HepG2 (cell line): Measurements from ENCODE around the gene EIF3L. TPM values are rescaled to one million over a fixed set of nuclear protein-coding genes. Genes with fewer than 3 reads are reported as not detected.

Experiments
- ATF1 ChIP-seq: IDR thresholded peaks from 2 replicates; pipeline ENCODE4 v1.6.1; 2016; ENCODE audit warnings: mild to moderate bottlenecking, control low read depth
- ELF4 ChIP-seq: sonication (generic); formaldehyde crosslinking; IDR thresholded peaks from 2 replicates; pipeline ENCODE4 v1.5.0; 2020; ENCODE audit warnings: missing genetic modification reagents, mild to moderate bottlenecking, moderate library complexity, borderline replicate concordance
- FOXC1 ChIP-seq: sonication (generic); formaldehyde crosslinking; IDR thresholded peaks from 2 replicates; pipeline ENCODE4 v1.8.0; 2022; ENCODE audit warnings: mild to moderate bottlenecking, missing genetic modification reagents, borderline replicate concordance
- HDAC1 ChIP-seq: sonication (generic); formaldehyde crosslinking; IDR thresholded peaks from 2 replicates; pipeline ENCODE4 v1.5.1; 2020; ENCODE audit warnings: mild to moderate bottlenecking, missing genetic modification reagents
- HOXA3 ChIP-seq: sonication (generic); formaldehyde crosslinking; IDR thresholded peaks from 2 replicates; pipeline ENCODE4 v1.5.0; 2020; ENCODE audit warnings: missing genetic modification reagents
- KAT8 ChIP-seq: IDR thresholded peaks from 2 replicates; pipeline ENCODE4 v1.6.1; 2016; ENCODE audit warnings: missing genetic modification reagents, missing compliant biosample characterization
- MAF1 ChIP-seq: sonication (generic); formaldehyde crosslinking; IDR thresholded peaks from 2 replicates; pipeline ENCODE4 v1.5.0; 2020; ENCODE audit warnings: missing genetic modification reagents, borderline replicate concordance
- MEIS2 ChIP-seq: sonication (generic); formaldehyde crosslinking; IDR thresholded peaks from 2 replicates; pipeline ENCODE4 v1.9.0; 2021; ENCODE audit warnings: mild to moderate bottlenecking, missing genetic modification reagents
- MZF1 ChIP-seq: sonication (generic); formaldehyde crosslinking; IDR thresholded peaks from 2 replicates; pipeline ENCODE4 v1.8.1; 2023; ENCODE audit warnings: mild to moderate bottlenecking, missing genetic modification reagents, borderline replicate concordance
- PRPF4 ChIP-seq: fragments of 200-400 bp; formaldehyde crosslinking; IDR thresholded peaks from 2 replicates; pipeline ENCODE4 v1.6.1; 2016; ENCODE audit warnings: low read length, low read depth; ENCODE audit not compliant: poor library complexity, severe bottlenecking
- SALL2 ChIP-seq: sonication (generic); formaldehyde crosslinking; IDR thresholded peaks from 2 replicates; pipeline ENCODE4 v1.8.1; 2023; ENCODE audit warnings: mild to moderate bottlenecking, missing genetic modification reagents, inconsistent platforms
- SCMH1 ChIP-seq: sonication (generic); formaldehyde crosslinking; IDR thresholded peaks from 2 replicates; pipeline ENCODE4 v1.9.0; 2021; ENCODE audit warnings: missing genetic modification reagents, mild to moderate bottlenecking, borderline replicate concordance
- SMAD9 ChIP-seq: sonication (generic); formaldehyde crosslinking; IDR thresholded peaks from 2 replicates; pipeline ENCODE4 v1.5.1; 2020; ENCODE audit warnings: mild to moderate bottlenecking, missing genetic modification reagents
- YEATS4 ChIP-seq: sonication (generic); formaldehyde crosslinking; IDR thresholded peaks from 2 replicates; pipeline ENCODE4 v1.4.0; 2020; ENCODE audit warnings: missing genetic modification reagents, borderline replicate concordance
- ZBTB7B ChIP-seq: sonication (generic); formaldehyde crosslinking; IDR thresholded peaks from 2 replicates; pipeline ENCODE4 v1.4.0; 2020; ENCODE audit warnings: missing genetic modification reagents
- ZBTB8A ChIP-seq: sonication (generic); formaldehyde crosslinking; IDR thresholded peaks from 2 replicates; pipeline ENCODE4 v1.4.0; 2020; ENCODE audit warnings: mild to moderate bottlenecking, low read depth, missing genetic modification reagents, borderline replicate concordance
- ZFP62 ChIP-seq: sonication (generic); formaldehyde crosslinking; IDR thresholded peaks from 2 replicates; pipeline ENCODE4 v1.4.0; 2020; ENCODE audit warnings: missing genetic modification reagents
- ZNF207 ChIP-seq: fragments of 450-650 bp; IDR thresholded peaks from 2 replicates; pipeline ENCODE4 v1.6.1; 2016; ENCODE audit warnings: antibody characterized with exemption, borderline replicate concordance
- ZNF430 ChIP-seq: sonication (generic); formaldehyde crosslinking; IDR thresholded peaks from 2 replicates; pipeline ENCODE4 v1.9.0; 2021; ENCODE audit warnings: mild to moderate bottlenecking, missing genetic modification reagents
- ZNF567 ChIP-seq: sonication (generic); formaldehyde crosslinking; IDR thresholded peaks from 2 replicates; pipeline ENCODE4 v1.8.1; 2023; ENCODE audit warnings: mild to moderate bottlenecking, missing genetic modification reagents, borderline replicate concordance
- ZNF792 ChIP-seq: IDR thresholded peaks from 2 replicates; pipeline ENCODE4 v1.6.1; 2016
- ZNF878 ChIP-seq: sonication (generic); formaldehyde crosslinking; IDR thresholded peaks from 2 replicates; pipeline ENCODE4 v1.8.1; 2023; ENCODE audit warnings: mild to moderate bottlenecking, missing genetic modification reagents, moderate library complexity
- ZNF883 ChIP-seq: sonication (generic); formaldehyde crosslinking; IDR thresholded peaks from 2 replicates; pipeline ENCODE4 v1.5.1; 2020; ENCODE audit warnings: mild to moderate bottlenecking, missing genetic modification reagents; ENCODE audit errors: not compliant biosample characterization
- ZSCAN9 ChIP-seq: IDR thresholded peaks from 2 replicates; pipeline ENCODE4 v1.6.1; 2016; ENCODE audit warnings: borderline replicate concordance
- polyA plus RNA-seq, 8 experiments: library from polyadenylated mRNA; depleted of rRNA in 3 of 8; stranded (reverse) in 7 of 8; unstranded in 1 of 8; fragments of >200 nt; fragmentation: Illumina TruSeq in 4 of 8; extraction: Trizol in 4 of 8; gene quantifications; 2 replicates each; pipeline versions ENCODE4 v1.2.1 to v1.2.3, GENCODE V29; 2011 to 2016; ENCODE audit warnings: low read depth in 4 of 8, missing spikeins in 1 of 8, mixed read lengths in 1 of 8; ENCODE audit not compliant: insufficient read depth in 1 of 8
- total RNA-seq, 5 experiments: library from RNA; depleted of rRNA; stranded (reverse); fragments of >200 nt; fragmentation: Illumina TruSeq; extraction: Trizol; gene quantifications; 2 replicates each; pipeline ENCODE4 v1.2.3, GENCODE V29; 2016; ENCODE audit warnings: low read depth in 1 of 5
- TF ChIP-seq, protein P1 (sequence below): sonication (generic); formaldehyde crosslinking; IDR thresholded peaks from 2 replicates; pipeline ENCODE4 v1.4.0; 2020; ENCODE audit warnings: missing genetic modification reagents
- TF ChIP-seq, protein P2 (sequence below): sonication (generic); formaldehyde crosslinking; conservative IDR thresholded peaks from 2 replicates; pipeline ENCODE4 v1.8.0; 2022; ENCODE audit warnings: low read depth, missing genetic modification reagents
- TF ChIP-seq, protein P3 (sequence below): sonication (generic); formaldehyde crosslinking; IDR thresholded peaks from 2 replicates; pipeline ENCODE4 v1.4.0; 2020; ENCODE audit warnings: mild to moderate bottlenecking, missing genetic modification reagents, borderline replicate concordance

Gene EIF3L
- total and polyA plus RNA-seq, 2 of the 13 experiments (the other 11 are each of a cell fraction or from before 2014, with no cell fraction given): 514 to 793 TPM

DNA sequence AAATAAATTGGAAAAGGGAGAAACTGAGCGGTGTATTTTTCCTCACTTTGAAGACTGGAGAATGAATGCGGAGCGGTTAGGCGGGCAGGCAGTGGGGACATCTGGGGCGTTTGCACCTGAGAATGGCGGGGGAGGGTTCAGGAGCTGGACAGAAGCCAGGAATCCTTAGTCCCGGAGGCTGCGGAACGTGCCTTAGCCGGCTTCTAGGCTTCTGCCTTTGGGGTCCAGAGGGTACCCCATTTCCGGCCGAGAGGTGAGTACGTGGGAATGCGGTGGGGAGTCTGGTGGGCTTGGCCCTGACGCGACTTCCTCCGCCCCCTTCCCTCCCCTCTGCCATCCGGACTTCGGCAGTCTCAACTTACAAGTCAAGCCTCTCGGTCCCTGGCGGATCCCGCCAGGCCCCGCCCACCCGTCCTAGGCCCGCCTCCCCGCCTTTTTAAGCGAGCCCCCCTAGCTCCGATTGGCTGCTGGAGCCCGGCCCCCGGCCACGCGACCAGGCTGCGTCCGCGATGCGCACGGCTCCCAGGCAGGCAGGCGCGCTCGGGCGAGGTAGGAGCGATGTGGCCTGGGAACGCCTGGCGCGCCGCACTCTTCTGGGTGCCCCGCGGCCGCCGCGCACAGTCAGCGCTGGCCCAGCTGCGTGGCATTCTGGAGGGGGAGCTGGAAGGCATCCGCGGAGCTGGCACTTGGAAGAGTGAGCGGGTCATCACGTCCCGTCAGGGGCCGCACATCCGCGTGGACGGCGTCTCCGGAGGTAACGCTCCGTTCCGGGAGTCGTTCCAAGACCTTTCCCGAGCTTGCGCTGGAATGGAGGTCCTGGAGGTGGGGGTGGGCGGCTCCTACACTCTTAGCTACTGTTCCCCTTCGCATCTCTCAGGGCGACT is 41.6 kb upstream of the EIF3L start, which contains the start of gene GCAT (continued):
- peak; percentile 66; the same call in 1 of the 2 replicates for TF ChIP-seq ATF1
- TF ChIP-seq, protein P1, sequence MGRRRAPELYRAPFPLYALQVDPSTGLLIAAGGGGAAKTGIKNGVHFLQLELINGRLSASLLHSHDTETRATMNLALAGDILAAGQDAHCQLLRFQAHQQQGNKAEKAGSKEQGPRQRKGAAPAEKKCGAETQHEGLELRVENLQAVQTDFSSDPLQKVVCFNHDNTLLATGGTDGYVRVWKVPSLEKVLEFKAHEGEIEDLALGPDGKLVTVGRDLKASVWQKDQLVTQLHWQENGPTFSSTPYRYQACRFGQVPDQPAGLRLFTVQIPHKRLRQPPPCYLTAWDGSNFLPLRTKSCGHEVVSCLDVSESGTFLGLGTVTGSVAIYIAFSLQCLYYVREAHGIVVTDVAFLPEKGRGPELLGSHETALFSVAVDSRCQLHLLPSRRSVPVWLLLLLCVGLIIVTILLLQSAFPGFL (CRISPR knock-in tag): no peak
- TF ChIP-seq YEATS4 (CRISPR knock-in tag): peak; percentile 71; the same call in 1 of the 2 replicates
- peak; percentile 91 for TF ChIP-seq HDAC1 (CRISPR knock-in tag)
- TF ChIP-seq ZSCAN9 (CRISPR knock-in tag): no peak
- peak; percentile 85 for TF ChIP-seq MEIS2
- TF ChIP-seq HOXA3: peak; percentile 51
- TF ChIP-seq, protein P2, sequence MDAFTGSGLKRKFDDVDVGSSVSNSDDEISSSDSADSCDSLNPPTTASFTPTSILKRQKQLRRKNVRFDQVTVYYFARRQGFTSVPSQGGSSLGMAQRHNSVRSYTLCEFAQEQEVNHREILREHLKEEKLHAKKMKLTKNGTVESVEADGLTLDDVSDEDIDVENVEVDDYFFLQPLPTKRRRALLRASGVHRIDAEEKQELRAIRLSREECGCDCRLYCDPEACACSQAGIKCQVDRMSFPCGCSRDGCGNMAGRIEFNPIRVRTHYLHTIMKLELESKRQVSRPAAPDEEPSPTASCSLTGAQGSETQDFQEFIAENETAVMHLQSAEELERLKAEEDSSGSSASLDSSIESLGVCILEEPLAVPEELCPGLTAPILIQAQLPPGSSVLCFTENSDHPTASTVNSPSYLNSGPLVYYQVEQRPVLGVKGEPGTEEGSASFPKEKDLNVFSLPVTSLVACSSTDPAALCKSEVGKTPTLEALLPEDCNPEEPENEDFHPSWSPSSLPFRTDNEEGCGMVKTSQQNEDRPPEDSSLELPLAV: no peak
- TF ChIP-seq, protein P3, sequence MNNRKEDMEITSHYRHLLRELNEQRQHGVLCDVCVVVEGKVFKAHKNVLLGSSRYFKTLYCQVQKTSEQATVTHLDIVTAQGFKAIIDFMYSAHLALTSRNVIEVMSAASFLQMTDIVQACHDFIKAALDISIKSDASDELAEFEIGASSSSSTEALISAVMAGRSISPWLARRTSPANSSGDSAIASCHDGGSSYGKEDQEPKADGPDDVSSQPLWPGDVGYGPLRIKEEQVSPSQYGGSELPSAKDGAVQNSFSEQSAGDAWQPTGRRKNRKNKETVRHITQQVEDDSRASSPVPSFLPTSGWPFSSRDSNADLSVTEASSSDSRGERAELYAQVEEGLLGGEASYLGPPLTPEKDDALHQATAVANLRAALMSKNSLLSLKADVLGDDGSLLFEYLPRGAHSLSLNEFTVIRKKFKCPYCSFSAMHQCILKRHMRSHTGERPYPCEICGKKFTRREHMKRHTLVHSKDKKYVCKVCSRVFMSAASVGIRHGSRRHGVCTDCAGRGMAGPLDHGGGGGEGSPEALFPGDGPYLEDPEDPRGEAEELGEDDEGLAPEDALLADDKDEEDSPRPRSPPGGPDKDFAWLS (CRISPR knock-in tag): no peak
- peak; percentile 57; the same call in 1 of the 2 replicates for TF ChIP-seq ZNF792 (CRISPR knock-in tag)
- TF ChIP-seq ZNF207: no peak
- TF ChIP-seq SMAD9 (CRISPR knock-in tag): no peak
- peak; percentile 59 for TF ChIP-seq KAT8 (CRISPR knock-in tag)
- TF ChIP-seq ZFP62 (CRISPR knock-in tag): no peak
- no peak; the same call in 1 of the 2 replicates for TF ChIP-seq FOXC1 (CRISPR knock-in tag)
- no peak for TF ChIP-seq MZF1
- TF ChIP-seq ZNF883 (CRISPR knock-in tag): no peak
- no peak for TF ChIP-seq MAF1 (CRISPR knock-in tag)
- no peak for TF ChIP-seq SALL2 (CRISPR knock-in tag)
- no peak for TF ChIP-seq SCMH1 (CRISPR knock-in tag)
- no peak for TF ChIP-seq ELF4 (CRISPR knock-in tag)
- TF ChIP-seq ZNF567 (CRISPR knock-in tag): peak; percentile 64; the same call in 1 of the 2 replicates
- TF ChIP-seq ZBTB8A (CRISPR knock-in tag): no peak; the same call in 1 of the 2 replicates
- TF ChIP-seq ZBTB7B (CRISPR knock-in tag): peak; percentile 96
- 0 out of 2 replicates have a peak, but pooled peaks have one; percentile 38 for TF ChIP-seq ZNF878 (CRISPR knock-in tag)
- peak; percentile 78; the same call in 1 of the 2 replicates for TF ChIP-seq ZNF430
- no peak for TF ChIP-seq PRPF4
